AG10803 (cell line): ENCODE data around the gene FHIT.

Experiments used
- DNase-seq: peaks from one replicate; pipeline ENCODE4 v3.0.0; 2010; ENCODE audit warnings: low read depth
- H3K4me3 ChIP-seq: 2 replicates; pipeline ENCODE4 v1.5.1; 2011; ENCODE audit warnings: mild to moderate bottlenecking, low read length, control low read depth
- CTCF ChIP-seq: conservative IDR thresholded peaks from 2 replicates; pipeline ENCODE4 v1.5.1; 2011; ENCODE audit warnings: mild to moderate bottlenecking, low read length, control low read depth, inconsistent platforms

The FHIT gene

GRCh38 chr3:61158667-61159066, 92.6 kb downstream of the FHIT start:
- H3K4me3 ChIP-seq, result no peak overlapping the region
- TF ChIP-seq CTCF, result no peak
- no peak for DNase-seq

GRCh38 chr3:61158216-61158615, 93.0 kb downstream of the FHIT start:
- no peak for TF ChIP-seq CTCF
- H3K4me3 ChIP-seq, result no peak overlapping the region
- no peak for DNase-seq

- DNase-seq, result no peak
- H3K4me3 ChIP-seq, result no peak overlapping the region
- TF ChIP-seq CTCF, result no peak
Observed at GRCh38 chr3:61157414-61157813, 93.8 kb downstream of the FHIT start.

- DNase-seq, result no peak
- no peak overlapping the region for H3K4me3 ChIP-seq
- no peak for TF ChIP-seq CTCF
Observed at GRCh38 chr3:61155701-61156292, 95.5 kb downstream of the FHIT start.

GRCh38 chr3:61154457-61155198, 96.6 kb downstream of the FHIT start:
- no peak for DNase-seq
- no peak overlapping the region for H3K4me3 ChIP-seq
- no peak for TF ChIP-seq CTCF

GRCh38 chr3:61152071-61152470, 99.2 kb downstream of the FHIT start:
- no peak overlapping the region for H3K4me3 ChIP-seq
- no peak for TF ChIP-seq CTCF
- no peak for DNase-seq

GRCh38 chr3:61149236-61149635, 102.0 kb downstream of the FHIT start:
- no peak overlapping the region for H3K4me3 ChIP-seq
- no peak for TF ChIP-seq CTCF
- DNase-seq, result no peak
